ENCODE data around the gene PCNT. TPM values are rescaled to one million over a fixed set of nuclear protein-coding genes. Genes with fewer than 3 reads are reported as not detected.
A peak's percentile ranks its signal among the peaks of the same experiment; 100 is the strongest.

Gene PCNT
- total RNA-seq, 3 donors from 2014 or later, result 29.4 to 33.1 (median 31.0) TPM

DNA sequence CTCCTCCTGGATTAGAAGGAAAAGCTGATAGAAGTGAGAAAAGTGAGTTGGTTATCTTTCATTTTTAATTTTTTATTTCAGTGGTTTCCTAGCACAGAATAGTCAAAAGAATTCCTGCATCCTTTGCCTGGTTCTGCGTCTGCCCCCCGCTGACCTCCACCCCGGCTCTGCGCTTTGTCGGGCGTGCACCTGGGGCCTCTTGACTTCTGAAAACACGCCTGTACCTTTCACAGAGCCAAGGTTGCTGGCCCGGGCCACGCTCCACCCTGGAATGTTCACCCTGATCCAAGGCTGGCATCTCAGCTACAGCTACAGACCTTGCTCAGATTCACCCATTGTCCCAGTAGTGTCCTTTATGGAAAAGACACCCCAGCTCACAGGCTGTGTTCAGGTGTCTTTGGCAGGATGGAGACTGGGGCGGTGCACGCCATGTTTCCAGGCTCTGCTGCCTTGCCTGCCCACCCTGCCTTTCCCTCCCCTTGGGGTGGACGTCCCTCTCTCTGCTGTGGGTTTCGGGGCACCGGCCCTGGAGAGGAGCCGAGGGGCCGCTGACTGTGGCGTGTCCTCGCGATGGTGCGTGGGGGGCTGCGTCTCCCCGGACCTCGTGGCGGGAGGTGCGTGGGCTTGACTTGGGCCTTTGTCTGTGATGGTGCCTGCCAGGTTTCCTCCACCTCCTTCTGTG is 94.5 kb downstream of the PCNT start:
- DNase-seq (no peak), ATAC-seq (no peak)
- H3K4me3 Mint-ChIP-seq, result no peak overlapping the region
- peaks cover 14% of the 10 kb centered on the region for H3K36me3 Mint-ChIP-seq (ENCODE audit: insufficient read depth)
- no peaks in the 10 kb centered on the region for H3K27me3 Mint-ChIP-seq (ENCODE audit: low read depth)
- H3K9me3 Mint-ChIP-seq, result no peaks in the 10 kb centered on the region
- peaks cover 4% of the 10 kb centered on the region for H3K4me1 Mint-ChIP-seq (ENCODE audit: low read depth)

DNA sequence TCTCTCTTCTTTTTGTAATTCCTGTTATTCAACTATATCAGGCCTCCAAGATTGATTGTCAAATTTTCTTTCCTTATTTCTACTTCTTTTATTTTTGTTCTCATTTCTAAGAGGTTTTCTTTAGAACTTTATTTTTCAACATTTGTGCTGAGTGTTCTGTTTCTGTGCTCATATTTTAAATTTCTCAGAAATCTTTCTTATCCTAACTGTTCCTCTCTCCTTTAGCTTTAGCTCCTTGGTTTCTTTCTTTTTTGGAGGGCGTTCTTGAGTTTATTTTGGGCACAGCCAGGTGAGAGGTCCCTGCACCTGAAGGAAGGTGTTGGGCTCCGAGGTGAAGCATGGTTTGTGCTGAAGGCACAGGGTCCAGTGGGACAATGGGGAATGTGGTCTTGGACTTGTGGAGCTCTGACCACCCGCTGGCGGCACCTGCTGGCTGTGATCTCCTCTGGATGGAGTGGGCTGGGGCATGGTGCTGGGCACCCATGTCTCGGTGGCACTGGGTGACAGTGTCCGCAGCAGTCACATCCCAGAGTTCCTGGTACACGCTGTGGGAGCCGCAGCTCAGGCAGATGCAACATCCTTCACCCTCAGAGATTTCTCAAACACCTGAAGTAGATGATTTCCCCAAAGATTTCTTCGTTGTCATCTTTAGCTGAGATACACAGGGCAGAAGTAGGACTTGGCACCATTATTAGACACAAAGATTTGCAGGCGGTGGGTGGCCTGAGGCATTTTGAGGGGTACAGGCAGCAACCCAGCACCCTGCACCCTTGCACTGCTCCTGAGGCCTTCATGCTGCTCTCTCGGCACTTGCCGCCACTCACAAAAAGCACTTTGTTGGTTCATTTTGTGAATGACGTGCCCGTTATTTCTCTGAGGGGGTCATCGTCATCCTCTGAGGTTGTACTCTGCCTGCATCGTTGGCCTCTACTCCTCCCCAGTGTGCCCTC is 96.6 kb downstream of the PCNT start:
- Mint-ChIP-seq H3K4me1 (ENCODE audit: low read depth) (peaks cover 19% of the 10 kb centered on the region), H3K4me3 (no peak overlapping the region), H3K9me3 (no peaks in the 10 kb centered on the region), H3K36me3 (ENCODE audit: insufficient read depth) (peaks cover 12% of the 10 kb centered on the region), H3K27me3 (ENCODE audit: low read depth) (no peaks in the 10 kb centered on the region)
- ATAC-seq (no peak), DNase-seq (no peak)

DNA sequence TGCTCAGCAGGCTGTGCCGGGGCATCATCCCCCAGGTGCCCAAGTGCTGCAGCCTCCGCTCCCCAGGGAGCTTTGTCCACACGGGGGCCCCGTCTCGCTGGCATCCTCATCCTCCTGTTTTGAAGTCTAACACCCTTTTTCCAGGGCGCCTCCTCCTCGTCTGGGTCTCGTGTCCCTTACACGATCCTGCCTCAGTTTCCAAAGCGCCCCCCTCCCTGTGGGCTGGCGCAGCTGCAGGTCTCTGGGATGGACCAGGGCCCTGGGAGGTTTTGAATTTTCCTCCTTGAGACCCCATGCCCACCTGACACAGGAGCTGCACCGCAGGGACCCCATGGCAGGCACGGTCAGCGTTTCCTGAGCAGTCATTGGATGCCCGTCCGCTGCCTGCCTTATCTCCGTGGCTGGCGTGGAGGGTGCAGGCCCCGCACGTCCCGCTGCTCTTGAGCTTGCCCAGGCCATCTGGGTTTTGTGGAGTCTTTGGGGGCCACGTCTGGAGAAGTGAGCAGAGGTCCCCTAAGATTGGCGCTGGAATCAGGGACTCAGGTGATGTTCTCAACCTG is 97.3 kb downstream of the PCNT start:
- H3K4me1 Mint-ChIP-seq (ENCODE audit: low read depth), result peaks cover 21% of the 10 kb centered on the region
- no peaks in the 10 kb centered on the region for H3K27me3 Mint-ChIP-seq (ENCODE audit: low read depth)
- H3K9me3 Mint-ChIP-seq, result no peaks in the 10 kb centered on the region
- H3K4me3 Mint-ChIP-seq, result no peak overlapping the region
- peaks cover 9% of the 10 kb centered on the region for H3K36me3 Mint-ChIP-seq (ENCODE audit: insufficient read depth)
- no peak for DNase-seq
- ATAC-seq, result no peak

DNA sequence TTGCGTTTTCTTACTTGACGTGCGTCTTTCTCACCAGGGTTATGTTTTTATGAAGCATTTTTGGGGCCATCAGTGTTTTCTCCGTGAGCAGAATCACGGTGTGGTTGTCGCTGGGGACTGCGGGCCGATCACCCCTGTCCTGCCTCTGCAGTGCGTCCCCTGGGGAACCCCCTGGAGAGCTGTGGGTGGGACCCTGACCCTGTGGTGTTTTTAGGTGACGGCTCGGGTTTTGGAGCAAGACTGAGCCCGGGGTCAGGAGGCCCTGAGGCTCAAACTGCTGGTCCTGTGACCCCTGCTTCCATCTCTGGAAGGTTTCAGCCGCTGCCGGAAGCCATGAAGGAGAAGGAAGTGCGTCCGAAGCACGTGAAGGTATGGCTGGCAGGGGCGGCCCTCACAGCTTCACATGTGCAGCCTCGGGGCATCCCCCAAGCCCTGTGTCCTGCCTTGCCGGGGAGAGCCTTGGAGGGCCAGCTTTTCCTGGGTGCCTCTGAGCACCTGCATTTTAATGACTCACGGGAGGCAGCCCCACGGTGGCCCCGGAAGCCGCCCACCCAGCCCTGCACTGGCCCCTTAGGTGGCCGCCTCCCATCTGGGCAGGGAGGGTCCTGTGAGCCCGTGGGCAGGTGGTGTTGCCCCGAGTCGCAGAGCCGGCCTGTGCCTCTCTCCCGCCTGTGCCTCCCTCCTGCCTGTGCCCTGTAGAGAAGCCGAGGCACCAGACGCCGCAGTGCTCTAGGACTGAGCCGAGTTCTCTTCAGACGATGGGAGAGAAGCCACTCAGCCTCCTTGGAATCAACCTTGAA is 98.0 kb downstream of the PCNT start:
- Mint-ChIP-seq H3K9me3 (no peaks in the 10 kb centered on the region), H3K27me3 (ENCODE audit: low read depth) (no peaks in the 10 kb centered on the region), H3K4me3 (no peak overlapping the region), H3K36me3 (ENCODE audit: insufficient read depth) (peaks cover 9% of the 10 kb centered on the region), H3K4me1 (ENCODE audit: low read depth) (peaks cover 21% of the 10 kb centered on the region)
- DNase-seq (no peak), ATAC-seq (no peak)

DNA sequence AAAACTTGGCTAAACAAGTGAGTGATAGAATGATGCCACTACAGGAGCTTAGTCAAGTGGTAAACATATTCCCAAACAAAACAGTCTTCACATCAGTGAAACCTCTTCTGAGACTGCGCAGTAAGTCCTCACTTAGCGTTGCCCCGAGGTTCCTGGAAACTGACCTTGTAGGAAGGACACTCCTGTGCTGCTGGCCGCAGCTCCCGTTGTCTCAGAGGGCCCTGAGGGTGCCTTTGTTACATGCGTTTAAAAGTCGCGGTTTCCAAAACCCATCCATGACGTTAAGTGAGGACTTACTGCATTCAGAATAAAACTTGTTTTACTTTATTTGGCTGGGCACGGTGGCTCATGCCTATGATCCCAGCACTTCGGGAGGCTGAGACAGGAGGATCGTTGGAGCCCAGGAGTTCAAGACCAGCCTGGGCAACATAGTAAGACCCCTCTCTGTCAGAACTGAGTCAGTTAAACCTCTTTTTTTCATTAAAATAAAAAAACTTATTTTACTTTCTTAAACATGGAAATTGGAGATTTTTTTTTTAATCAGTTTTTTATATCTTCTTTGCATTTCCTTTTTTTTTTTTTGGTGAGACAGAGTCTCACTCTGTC is 98.8 kb downstream of the PCNT start:
- H3K4me3 Mint-ChIP-seq, result no peak overlapping the region
- no peaks in the 10 kb centered on the region for H3K9me3 Mint-ChIP-seq
- H3K4me1 Mint-ChIP-seq (ENCODE audit: low read depth), result peaks cover 21% of the 10 kb centered on the region
- ATAC-seq, result no peak
- no peaks in the 10 kb centered on the region for H3K27me3 Mint-ChIP-seq (ENCODE audit: low read depth)
- peaks cover 9% of the 10 kb centered on the region for H3K36me3 Mint-ChIP-seq (ENCODE audit: insufficient read depth)
- DNase-seq, result no peak

DNA sequence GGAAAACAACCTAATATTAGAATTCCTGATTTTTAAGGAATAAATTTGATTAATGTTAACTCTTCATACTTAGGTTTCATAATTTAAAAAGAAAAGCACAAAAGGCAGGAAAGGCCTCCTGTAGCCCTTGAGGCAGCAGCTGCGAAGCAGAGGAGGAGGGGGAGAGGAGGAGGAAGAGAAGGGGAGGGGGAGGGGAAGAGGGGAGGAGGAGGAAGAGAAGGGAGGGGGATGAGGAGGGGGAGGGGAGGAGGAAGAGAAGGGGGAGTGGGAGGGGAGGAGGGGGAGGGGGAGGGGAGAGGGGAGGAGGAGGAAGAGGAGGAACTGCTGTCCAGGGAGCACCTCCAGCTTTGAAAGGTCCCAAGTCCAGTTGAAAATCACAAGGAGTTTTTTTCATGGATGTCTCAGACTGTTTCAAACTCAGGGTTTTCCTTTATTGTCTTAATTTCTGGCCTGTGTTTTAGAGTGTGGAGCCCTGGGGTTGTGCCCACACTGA is 99.6 kb downstream of the PCNT start:
- H3K4me1 Mint-ChIP-seq (ENCODE audit: low read depth), result peaks cover 21% of the 10 kb centered on the region
- H3K4me3 Mint-ChIP-seq, result peak overlapping the region; percentile 17
- H3K27me3 Mint-ChIP-seq (ENCODE audit: low read depth), result no peaks in the 10 kb centered on the region
- ATAC-seq (no peak), DNase-seq (no peak)
- H3K9me3 Mint-ChIP-seq, result no peaks in the 10 kb centered on the region
- H3K36me3 Mint-ChIP-seq (ENCODE audit: insufficient read depth), result peaks cover 9% of the 10 kb centered on the region

DNA sequence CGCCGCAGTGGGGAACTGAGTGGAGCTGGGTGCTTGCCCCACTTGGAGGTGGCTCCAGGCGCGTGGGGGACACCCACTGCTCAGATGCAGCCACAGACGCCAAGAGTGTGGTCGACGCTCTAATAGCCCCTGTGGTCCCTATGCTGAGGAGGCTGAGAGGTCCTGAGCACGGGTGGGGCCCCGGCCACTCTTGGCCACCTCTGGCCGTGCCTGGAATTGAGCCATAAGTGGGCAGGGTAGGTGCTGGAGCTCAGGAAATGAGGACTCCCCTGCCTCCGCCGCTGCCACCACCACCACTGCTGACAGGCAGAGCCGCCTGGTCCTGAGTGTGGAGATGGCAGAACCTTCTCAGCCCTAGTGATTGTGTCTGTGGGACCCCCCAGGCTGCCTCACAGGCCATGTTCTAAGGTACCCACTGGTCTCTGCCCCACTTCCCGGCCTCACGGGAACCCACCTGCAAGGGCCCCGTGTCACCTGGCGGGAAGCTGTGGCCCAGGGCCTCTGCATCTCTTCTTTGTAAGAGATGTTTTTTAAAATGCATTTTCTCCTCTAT is 100.2 kb downstream of the PCNT start:
- ATAC-seq, result peak; percentile 23 to 38
- Mint-ChIP-seq H3K4me3 (peak overlapping the region; percentile 17), H3K9me3 (no peaks in the 10 kb centered on the region), H3K36me3 (ENCODE audit: insufficient read depth) (peaks cover 5% of the 10 kb centered on the region), H3K4me1 (ENCODE audit: low read depth) (peaks cover 21% of the 10 kb centered on the region), H3K27me3 (ENCODE audit: low read depth) (no peaks in the 10 kb centered on the region)
- DNase-seq, result no peak

DNA sequence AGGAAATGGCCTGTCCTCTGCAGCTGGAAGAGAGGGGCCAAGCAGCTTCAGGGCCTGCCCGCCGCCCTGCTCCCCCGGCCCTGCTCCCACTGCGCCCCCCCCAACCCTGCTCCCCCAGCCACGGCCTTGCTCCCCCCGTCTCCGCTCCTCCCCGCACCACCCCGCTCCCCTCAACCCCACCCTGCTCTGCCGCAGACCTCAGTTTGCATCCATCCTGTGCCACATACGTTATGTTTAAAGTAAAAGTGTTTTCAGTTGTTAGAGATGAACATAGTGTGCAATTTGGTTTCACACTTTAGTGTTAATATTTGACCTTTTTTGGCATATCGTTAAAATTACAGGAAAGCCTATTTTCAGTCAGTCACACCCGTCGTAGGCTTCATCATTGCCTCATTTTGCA is 100.7 kb downstream of the PCNT start:
- Mint-ChIP-seq H3K4me1 (ENCODE audit: low read depth) (peaks cover 21% of the 10 kb centered on the region), H3K27me3 (ENCODE audit: low read depth) (no peaks in the 10 kb centered on the region), H3K9me3 (no peaks in the 10 kb centered on the region), H3K4me3 (peak overlapping the region; percentile 59), H3K36me3 (ENCODE audit: insufficient read depth) (peaks cover 5% of the 10 kb centered on the region)
- ATAC-seq, result peak; percentile 32 to 47
- no peak for DNase-seq

DNA sequence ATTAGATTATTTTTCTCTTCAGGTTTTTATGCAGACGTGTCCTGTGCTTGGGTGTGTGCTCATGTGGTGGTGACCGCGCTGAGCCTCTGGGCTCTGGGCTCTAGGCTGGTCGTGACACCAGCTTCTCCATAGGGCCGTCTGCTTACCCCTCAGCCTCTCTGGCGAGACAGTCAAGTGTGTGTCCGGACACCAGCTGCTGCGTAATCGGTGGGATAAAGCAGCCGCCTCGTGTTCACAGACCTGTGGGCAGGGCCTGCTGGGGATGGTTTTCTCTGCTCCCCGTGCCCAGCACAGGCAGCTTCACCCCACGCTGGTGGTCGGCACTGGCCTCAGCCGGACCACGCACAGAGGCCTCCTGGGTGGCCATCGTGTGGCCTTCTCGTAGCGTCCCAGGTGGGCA is 101.1 kb downstream of the PCNT start:
- Mint-ChIP-seq H3K36me3 (ENCODE audit: insufficient read depth) (peaks cover 6% of the 10 kb centered on the region), H3K4me3 (peak overlapping the region; percentile 59), H3K4me1 (ENCODE audit: low read depth) (peaks cover 21% of the 10 kb centered on the region), H3K27me3 (ENCODE audit: low read depth) (no peaks in the 10 kb centered on the region), H3K9me3 (no peaks in the 10 kb centered on the region)
- ATAC-seq (peak; percentile 8 to 15), DNase-seq (no peak)

DNA sequence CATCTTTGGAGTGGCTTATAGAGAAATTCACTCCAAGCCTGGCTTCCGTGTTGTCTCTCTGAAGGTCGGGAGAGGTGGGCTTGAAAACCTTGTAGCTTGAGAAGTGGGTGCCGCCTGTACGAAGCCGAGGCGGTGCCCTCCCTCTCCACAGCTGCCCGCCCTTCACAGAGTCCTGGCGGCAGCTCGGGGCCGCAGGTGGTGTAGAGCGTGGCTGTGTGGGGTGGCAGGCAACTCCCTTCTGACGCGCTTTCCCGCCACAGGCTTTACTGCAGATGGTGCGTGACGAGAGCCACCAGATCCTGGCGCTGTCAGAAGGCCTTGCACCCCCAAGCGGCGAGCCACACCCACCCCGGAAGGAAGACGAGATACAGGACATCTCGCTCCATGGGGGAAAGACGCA is 101.6 kb downstream of the PCNT start:
- Mint-ChIP-seq H3K9me3 (no peaks in the 10 kb centered on the region), H3K36me3 (ENCODE audit: insufficient read depth) (peaks cover 5% of the 10 kb centered on the region), H3K27me3 (ENCODE audit: low read depth) (no peaks in the 10 kb centered on the region), H3K4me3 (peak overlapping the region; percentile 59), H3K4me1 (ENCODE audit: low read depth) (peaks cover 21% of the 10 kb centered on the region)
- DNase-seq, result peak; percentile 28
- peak; percentile 70 to 80 for ATAC-seq

DNA sequence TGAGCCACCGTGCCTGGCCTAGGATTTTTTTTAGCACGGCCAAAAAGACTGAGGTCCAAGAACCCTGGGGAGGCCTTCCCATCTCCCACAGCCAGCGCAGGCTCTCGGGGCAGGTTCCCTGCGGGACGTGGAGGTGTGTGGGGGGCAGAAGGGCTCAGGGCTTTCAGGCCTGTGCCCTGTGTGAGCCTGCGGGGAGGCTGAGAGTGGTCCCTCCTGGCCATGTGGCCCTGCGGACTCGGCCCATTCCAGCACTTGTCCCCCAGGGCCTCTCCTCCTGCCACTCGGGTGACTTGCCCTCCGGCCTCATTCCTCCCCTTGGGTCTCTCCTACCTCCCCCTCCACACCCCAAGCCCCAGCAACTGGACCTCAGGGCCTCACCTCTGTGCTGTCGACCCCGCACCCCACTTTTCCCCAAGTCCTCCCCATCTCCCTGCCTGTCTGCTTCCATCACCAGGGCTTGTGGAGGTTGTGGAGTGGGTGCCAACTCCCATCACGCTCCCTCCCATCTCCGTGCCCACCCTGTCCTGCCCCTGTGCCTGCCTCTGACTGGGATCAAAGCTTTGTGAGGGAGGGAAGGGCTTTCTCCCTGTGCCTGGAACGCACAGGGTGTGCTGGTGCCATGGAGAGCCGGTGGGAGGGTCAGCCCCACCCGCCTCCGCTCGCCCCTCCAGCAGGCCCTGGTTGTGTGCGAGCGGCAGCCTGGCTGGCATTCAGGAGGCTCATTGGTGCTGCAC is 102.5 kb downstream of the PCNT start:
- ATAC-seq, result no peak
- no peaks in the 10 kb centered on the region for H3K27me3 Mint-ChIP-seq (ENCODE audit: low read depth)
- no peak for DNase-seq
- H3K36me3 Mint-ChIP-seq (ENCODE audit: insufficient read depth), result peaks cover 10% of the 10 kb centered on the region
- no peak overlapping the region for H3K4me3 Mint-ChIP-seq
- H3K9me3 Mint-ChIP-seq, result no peaks in the 10 kb centered on the region
- H3K4me1 Mint-ChIP-seq (ENCODE audit: low read depth), result peaks cover 21% of the 10 kb centered on the region

DNA sequence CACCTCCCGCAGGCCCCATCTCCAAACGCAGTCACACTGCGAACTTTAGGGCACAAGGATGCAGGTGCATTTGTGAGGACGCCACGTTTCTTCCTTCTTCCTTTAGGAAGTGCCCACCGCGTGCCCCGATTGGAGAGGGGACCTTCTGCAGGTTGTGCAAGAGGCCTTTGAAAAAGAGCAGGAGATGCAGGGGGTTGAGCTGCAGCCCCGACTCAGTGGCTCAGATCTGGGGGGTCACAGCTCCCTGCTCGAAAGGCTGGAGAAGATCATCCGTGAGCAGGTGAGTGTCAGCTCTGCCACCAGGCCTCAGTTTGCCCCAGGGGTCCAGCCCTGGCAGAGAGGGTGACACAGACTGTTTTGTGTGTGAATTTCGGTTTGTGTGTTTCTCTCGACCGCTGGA is 103.6 kb downstream of the PCNT start:
- ATAC-seq, result no peak
- H3K9me3 Mint-ChIP-seq, result no peaks in the 10 kb centered on the region
- no peaks in the 10 kb centered on the region for H3K27me3 Mint-ChIP-seq (ENCODE audit: low read depth)
- no peak overlapping the region for H3K4me3 Mint-ChIP-seq
- peaks cover 15% of the 10 kb centered on the region for H3K36me3 Mint-ChIP-seq (ENCODE audit: insufficient read depth)
- peaks cover 21% of the 10 kb centered on the region for H3K4me1 Mint-ChIP-seq (ENCODE audit: low read depth)
- no peak for DNase-seq

DNA sequence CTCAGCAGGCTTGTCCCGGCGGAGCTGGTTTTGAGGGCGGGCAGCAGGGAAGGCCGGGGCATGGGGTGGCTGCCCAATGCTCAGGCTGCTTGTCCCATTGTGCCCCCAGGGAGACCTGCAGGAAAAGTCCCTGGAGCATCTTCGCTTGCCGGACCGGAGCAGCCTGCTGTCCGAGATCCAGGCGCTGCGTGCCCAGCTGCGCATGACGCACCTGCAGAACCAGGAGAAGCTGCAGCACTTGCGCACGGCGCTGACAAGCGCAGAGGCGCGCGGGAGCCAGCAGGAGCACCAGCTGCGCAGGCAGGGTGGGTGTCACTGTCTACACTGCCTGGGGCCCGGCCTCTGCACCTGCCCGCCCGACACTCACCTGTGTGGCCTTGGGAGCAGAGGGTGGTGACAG is 104.3 kb downstream of the PCNT start:
- Mint-ChIP-seq H3K27me3 (ENCODE audit: low read depth) (no peaks in the 10 kb centered on the region), H3K4me1 (ENCODE audit: low read depth) (peaks cover 18% of the 10 kb centered on the region), H3K4me3 (no peak overlapping the region), H3K9me3 (no peaks in the 10 kb centered on the region), H3K36me3 (ENCODE audit: insufficient read depth) (peaks cover 15% of the 10 kb centered on the region)
- no peak for DNase-seq
- no peak for ATAC-seq

Measured in activated T-cell treated with anti-CD3 and anti-CD28 coated beads, Interleukin-2, amount 50 U/mL, for 4 hours (primary cell).